ENCODE measurements around the gene TOR1B.
A peak's percentile ranks its signal among the peaks of the same experiment; 100 is the strongest.
"Not testable (repeated sequence)": the region's sequence is repeated elsewhere in the genome, so short reads cannot be mapped to it uniquely, and the experiment has no call there.

The TOR1B gene

GRCh38 chr9:129776938-129777768 lies 25.8 kb upstream of the TOR1B start:
- DNase-seq: peak; percentile 77

- DNase-seq: no peak
Measured at GRCh38 chr9:129777769-129778130, 25.2 kb upstream of the TOR1B start.

GRCh38 chr9:129778469-129778868 lies 24.5 kb upstream of the TOR1B start:
- no peak for DNase-seq

- no peak for DNase-seq
Measured at GRCh38 chr9:129779560-129780190, 23.3 kb upstream of the TOR1B start.

- no peak for DNase-seq
Measured at GRCh38 chr9:129781131-129781530, 21.9 kb upstream of the TOR1B start.

- no peak for DNase-seq
Measured at GRCh38 chr9:129781981-129782380, 21.0 kb upstream of the TOR1B start.

GRCh38 chr9:129783516-129784361 lies 19.2 kb upstream of the TOR1B start:
- DNase-seq: peak; percentile 35

- not testable (repeated sequence) for DNase-seq
Measured at GRCh38 chr9:129784970-129785369, 18.0 kb upstream of the TOR1B start.

- DNase-seq: no peak
Measured at GRCh38 chr9:129785866-129786265, 17.1 kb upstream of the TOR1B start.

GRCh38 chr9:129786481-129786880 lies 16.5 kb upstream of the TOR1B start:
- no peak for DNase-seq

- no peak for DNase-seq
Measured at GRCh38 chr9:129794549-129794948, 8.4 kb upstream of the TOR1B start.

- DNase-seq: not testable (repeated sequence)
Measured at GRCh38 chr9:129796029-129796428, 7.0 kb upstream of the TOR1B start.

- DNase-seq: no peak
Measured at GRCh38 chr9:129798973-129799372, 4.0 kb upstream of the TOR1B start.

- no peak for DNase-seq
Measured at GRCh38 chr9:129801504-129801903, 1.5 kb upstream of the TOR1B start.

- DNase-seq: no peak
Measured at GRCh38 chr9:129803676-129804060, 684 bp downstream of the TOR1B start.

GRCh38 chr9:129806061-129806460 lies 3.1 kb downstream of the TOR1B start:
- DNase-seq: no peak

- no peak for DNase-seq
Measured at GRCh38 chr9:129809346-129809745, 6.4 kb downstream of the TOR1B start.

- no peak for DNase-seq
Measured at GRCh38 chr9:129810116-129810515, 7.1 kb downstream of the TOR1B start.

GRCh38 chr9:129810788-129811187 lies 7.8 kb downstream of the TOR1B start:
- no peak for DNase-seq

- no peak for DNase-seq
Measured at GRCh38 chr9:129811967-129812363, 9.0 kb downstream of the TOR1B start.

GRCh38 chr9:129812385-129812784 lies 9.4 kb downstream of the TOR1B start:
- no peak for DNase-seq

- DNase-seq: no peak
Measured at GRCh38 chr9:129813661-129814060, 10.7 kb downstream of the TOR1B start.

GRCh38 chr9:129814432-129815223 lies 11.6 kb downstream of the TOR1B start:
- DNase-seq: no peak

All from DMS79 (cell line).